MM.1S (cell line): Measurements from ENCODE around the gene RIF1.

Source experiments
- DNase-seq: peaks from one replicate; pipeline ENCODE4 v3.0.0-alpha.2; 2015
- H2AFZ ChIP-seq: fragments of 300-600 bp; sonication (generic); 2 replicates; pipeline ENCODE4 v1.6.0; 2016; ENCODE audit warnings: antibody characterized with exemption, low read length
- H3F3A ChIP-seq: fragments of 300-600 bp; sonication (generic); 2 replicates; pipeline ENCODE4 v1.6.1; 2016; ENCODE audit warnings: mild to moderate bottlenecking, antibody characterized with exemption, low read length, moderate library complexity, mixed read lengths; ENCODE audit not compliant: insufficient read depth
- H3K27ac ChIP-seq: fragments of 300-600 bp; sonication (generic); 2 replicates; pipeline ENCODE4 v1.5.1; 2016; ENCODE audit warnings: mild to moderate bottlenecking, low read length
- H3K27me3 ChIP-seq: fragments of 300-600 bp; sonication (generic); replicated peaks from 2 replicates; pipeline ENCODE4 v1.6.0; 2016; ENCODE audit warnings: low read length; ENCODE audit not compliant: insufficient read depth
- H3K36me3 ChIP-seq: fragments of 300-600 bp; sonication (generic); replicated peaks from 2 replicates; pipeline ENCODE4 v1.6.1; 2016; ENCODE audit warnings: mild to moderate bottlenecking, low read length, mixed read lengths; ENCODE audit not compliant: insufficient read depth
- H3K4me1 ChIP-seq: fragments of 300-600 bp; sonication (generic); 2 replicates; pipeline ENCODE4 v1.6.1; 2016; ENCODE audit warnings: low read length, mixed read lengths
- H3K4me2 ChIP-seq: fragments of 300-600 bp; sonication (generic); 2 replicates; pipeline ENCODE4 v1.6.0; 2016; ENCODE audit warnings: low read depth, low read length
- H3K4me3 ChIP-seq: fragments of 300-600 bp; sonication (generic); 2 replicates; pipeline ENCODE4 v1.5.1; 2016; ENCODE audit warnings: low read length, mixed read lengths
- H3K79me2 ChIP-seq: fragments of 300-600 bp; sonication (generic); 2 replicates; pipeline ENCODE4 v1.6.1; 2016; ENCODE audit warnings: mixed run types, low read length, mixed read lengths
- H3K9ac ChIP-seq: fragments of 300-600 bp; sonication (generic); 2 replicates; pipeline ENCODE4 v1.6.1; 2016; ENCODE audit warnings: low read length, mixed read lengths
- H3K9me2 ChIP-seq: fragments of 300-600 bp; sonication (generic); replicated peaks from 2 replicates; pipeline ENCODE4 v1.6.1; 2016; ENCODE audit warnings: mild to moderate bottlenecking, low read length, mixed read lengths; ENCODE audit not compliant: insufficient read depth
- H3K9me3 ChIP-seq: fragments of 300-600 bp; sonication (generic); replicated peaks from 2 replicates; pipeline ENCODE4 v1.6.1; 2016; ENCODE audit warnings: mild to moderate bottlenecking, low read length, mixed read lengths; ENCODE audit not compliant: insufficient read depth
- H4K20me1 ChIP-seq: fragments of 300-600 bp; sonication (generic); 2 replicates; pipeline ENCODE4 v1.6.1; 2016; ENCODE audit warnings: mild to moderate bottlenecking, low read length, moderate library complexity, mixed read lengths; ENCODE audit not compliant: insufficient read depth
- EZH2 ChIP-seq: fragments of 300-600 bp; sonication (generic); optimal IDR thresholded peaks from 2 replicates; pipeline ENCODE3; 2017; ENCODE audit warnings: low read depth, mild to moderate bottlenecking, antibody characterized with exemption, low read length, mixed read lengths
- EZH2phosphoT487 ChIP-seq: fragments of 300-600 bp; sonication (generic); IDR thresholded peaks from 2 replicates; pipeline ENCODE4 v1.6.1; 2018; ENCODE audit warnings: antibody characterized with exemption, low read length
- TF ChIP-seq, protein P1 (sequence below): fragments of 300-600 bp; sonication (generic); IDR thresholded peaks from 2 replicates; pipeline ENCODE4 v1.5.1; 2016; ENCODE audit warnings: antibody characterized with exemption, low read length, mixed read lengths

RIF1 gene

DNA sequence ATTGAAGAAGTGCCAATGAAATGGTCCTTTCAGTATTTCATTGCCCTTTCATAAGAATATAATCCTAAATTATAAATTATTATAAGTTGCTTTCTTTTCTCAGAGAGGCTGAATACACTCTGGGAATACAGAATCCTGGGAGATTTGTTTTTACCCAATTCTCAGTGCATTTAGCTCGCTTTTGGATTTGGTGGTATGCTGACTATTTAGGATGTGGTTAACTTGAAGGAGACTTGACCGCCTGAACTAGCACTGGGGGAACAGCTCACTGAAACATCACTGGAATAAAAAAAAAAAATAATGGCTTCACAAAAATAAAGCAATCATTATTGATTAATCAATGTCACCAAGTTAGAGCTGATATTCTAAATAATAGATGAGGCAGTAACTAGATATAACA lies 42.1 kb upstream of the RIF1 start:
- no peak for DNase-seq
- H3K36me3 ChIP-seq: no peaks in the 10 kb centered on the region
- no peaks in the 10 kb centered on the region for H3K27me3 ChIP-seq
- no peaks in the 10 kb centered on the region for H3K9me2 ChIP-seq
- no peaks in the 10 kb centered on the region for H3K79me2 ChIP-seq
- H2AFZ ChIP-seq: no peak overlapping the region
- TF ChIP-seq EZH2phosphoT487 (no peak), EZH2 (no peak)
- TF ChIP-seq, protein P1, sequence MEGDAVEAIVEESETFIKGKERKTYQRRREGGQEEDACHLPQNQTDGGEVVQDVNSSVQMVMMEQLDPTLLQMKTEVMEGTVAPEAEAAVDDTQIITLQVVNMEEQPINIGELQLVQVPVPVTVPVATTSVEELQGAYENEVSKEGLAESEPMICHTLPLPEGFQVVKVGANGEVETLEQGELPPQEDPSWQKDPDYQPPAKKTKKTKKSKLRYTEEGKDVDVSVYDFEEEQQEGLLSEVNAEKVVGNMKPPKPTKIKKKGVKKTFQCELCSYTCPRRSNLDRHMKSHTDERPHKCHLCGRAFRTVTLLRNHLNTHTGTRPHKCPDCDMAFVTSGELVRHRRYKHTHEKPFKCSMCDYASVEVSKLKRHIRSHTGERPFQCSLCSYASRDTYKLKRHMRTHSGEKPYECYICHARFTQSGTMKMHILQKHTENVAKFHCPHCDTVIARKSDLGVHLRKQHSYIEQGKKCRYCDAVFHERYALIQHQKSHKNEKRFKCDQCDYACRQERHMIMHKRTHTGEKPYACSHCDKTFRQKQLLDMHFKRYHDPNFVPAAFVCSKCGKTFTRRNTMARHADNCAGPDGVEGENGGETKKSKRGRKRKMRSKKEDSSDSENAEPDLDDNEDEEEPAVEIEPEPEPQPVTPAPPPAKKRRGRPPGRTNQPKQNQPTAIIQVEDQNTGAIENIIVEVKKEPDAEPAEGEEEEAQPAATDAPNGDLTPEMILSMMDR: no peak
- H3K4me1 ChIP-seq: no peaks in the 10 kb centered on the region
- no peak overlapping the region for H3K4me3 ChIP-seq
- H3F3A ChIP-seq: no peaks in the 10 kb centered on the region
- H3K4me2 ChIP-seq: no peak overlapping the region
- no peaks in the 10 kb centered on the region for H4K20me1 ChIP-seq
- H3K27ac ChIP-seq: no peak overlapping the region
- H3K9me3 ChIP-seq: no peaks in the 10 kb centered on the region
- no peak overlapping the region for H3K9ac ChIP-seq

DNA sequence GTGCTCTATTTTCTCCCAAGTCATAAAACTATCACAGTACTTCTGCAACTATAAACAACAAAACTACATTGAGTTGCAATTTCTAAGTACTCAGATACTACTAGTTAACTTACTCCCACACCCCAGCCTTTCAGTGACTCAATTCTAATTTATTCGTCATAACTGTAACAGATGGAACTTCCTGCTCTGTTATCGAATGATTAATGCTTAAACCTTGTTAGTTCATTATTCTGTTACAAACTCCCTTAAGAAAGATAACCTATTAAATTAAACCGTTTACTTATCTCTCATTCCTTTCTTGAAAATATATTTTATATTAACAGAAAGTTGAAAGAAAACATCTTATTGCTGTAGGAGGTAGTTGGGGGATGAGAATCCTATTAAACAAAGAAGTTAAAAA lies 35.3 kb upstream of the RIF1 start:
- H3K4me2 ChIP-seq: no peak overlapping the region
- no peak overlapping the region for H3K4me3 ChIP-seq
- no peaks in the 10 kb centered on the region for H3K36me3 ChIP-seq
- no peaks in the 10 kb centered on the region for H3K9me3 ChIP-seq
- no peak overlapping the region for H3K9ac ChIP-seq
- H3K27ac ChIP-seq: no peak overlapping the region
- no peak overlapping the region for H2AFZ ChIP-seq
- no peak for DNase-seq
- no peaks in the 10 kb centered on the region for H3K4me1 ChIP-seq
- TF ChIP-seq, protein P1: no peak
- no peak for TF ChIP-seq EZH2phosphoT487
- TF ChIP-seq EZH2: no peak
- no peaks in the 10 kb centered on the region for H3K9me2 ChIP-seq
- no peaks in the 10 kb centered on the region for H4K20me1 ChIP-seq
- H3K27me3 ChIP-seq: no peaks in the 10 kb centered on the region
- no peaks in the 10 kb centered on the region for H3F3A ChIP-seq
- no peaks in the 10 kb centered on the region for H3K79me2 ChIP-seq

DNA sequence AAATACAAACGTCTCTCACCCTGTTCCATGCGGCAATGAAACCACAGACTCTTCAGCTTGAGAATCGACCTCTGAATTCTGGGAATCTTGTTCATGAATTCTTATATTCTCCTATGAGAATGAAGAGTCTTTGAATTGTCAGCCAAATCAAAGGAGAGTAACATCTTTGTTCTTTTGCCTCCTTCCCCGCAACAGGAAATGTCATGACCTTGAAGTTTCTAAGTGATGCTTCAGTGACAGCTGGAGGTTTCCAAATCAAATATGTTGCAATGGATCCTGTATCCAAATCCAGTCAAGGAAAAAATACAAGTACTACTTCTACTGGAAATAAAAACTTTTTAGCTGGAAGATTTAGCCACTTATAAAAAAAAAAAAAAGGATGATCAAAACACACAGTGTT lies 30.5 kb upstream of the RIF1 start:
- Histone ChIP-seq H3K36me3 (no peaks in the 10 kb centered on the region), H3K79me2 (no peaks in the 10 kb centered on the region), H3K9ac (no peak overlapping the region), H3K9me2 (no peaks in the 10 kb centered on the region), H3K4me3 (no peak overlapping the region), H3F3A (no peaks in the 10 kb centered on the region), H3K27ac (no peak overlapping the region), H2AFZ (no peak overlapping the region), H3K4me2 (no peak overlapping the region), H3K9me3 (no peaks in the 10 kb centered on the region), H3K4me1 (no peaks in the 10 kb centered on the region), H3K27me3 (no peaks in the 10 kb centered on the region), H4K20me1 (no peaks in the 10 kb centered on the region)
- TF ChIP-seq EZH2phosphoT487: no peak
- TF ChIP-seq, protein P1: no peak
- TF ChIP-seq EZH2: no peak
- no peak for DNase-seq
